HG03196 (cell line): ENCODE results near the gene KLK13.

Source experiments
- ATAC-seq: cut with Tn5 transposase; IDR thresholded peaks from one replicate; pipeline ENCODE4 v1.9.1; 2021; ENCODE audit not compliant: unreplicated experiment

Gene KLK13

DNA sequence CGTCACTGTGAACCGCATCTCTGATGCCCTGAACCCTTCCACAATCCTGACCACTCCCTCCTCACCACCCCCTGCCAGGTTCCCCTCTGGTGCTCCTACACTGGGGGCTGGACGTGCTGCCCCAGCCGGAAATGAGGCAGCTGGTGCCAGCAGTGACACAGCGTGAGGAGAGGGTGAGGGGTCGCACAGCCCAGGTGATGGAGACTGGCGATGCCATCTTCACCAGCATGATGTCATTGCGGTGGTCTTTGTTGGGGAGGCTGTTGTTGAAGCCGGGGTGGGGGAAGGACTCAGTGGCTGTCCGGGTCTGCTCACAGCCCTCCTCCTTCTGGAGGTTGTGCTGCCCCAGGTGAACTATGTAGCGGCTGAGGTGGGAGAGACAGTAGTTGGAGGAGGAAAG is 40.9 kb downstream of the KLK13 start:
- no peak for ATAC-seq

DNA sequence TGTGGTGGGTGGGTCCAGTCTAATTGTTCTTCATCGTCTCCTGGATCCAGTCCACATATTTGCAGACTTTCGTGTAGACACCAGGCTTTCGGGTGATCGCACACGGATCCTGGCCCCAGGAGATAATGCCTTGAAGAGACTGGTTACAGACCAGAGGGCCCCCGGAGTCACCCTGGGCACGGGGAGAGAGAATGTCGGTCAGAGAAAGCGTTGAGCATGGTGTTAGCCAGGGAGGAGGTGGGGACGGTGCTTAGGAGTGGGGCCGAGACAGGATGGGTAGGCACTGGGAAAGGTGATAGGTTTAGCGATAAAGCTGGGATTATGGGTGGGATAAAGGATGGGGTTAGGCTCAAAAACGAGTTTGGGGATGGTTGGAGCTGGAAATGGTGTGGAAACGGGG is 42.4 kb downstream of the KLK13 start:
- ATAC-seq, result no peak

GRCh38 chr19:51020988-51021651 is 43.8 kb downstream of the KLK13 start:
- ATAC-seq, result no peak

DNA sequence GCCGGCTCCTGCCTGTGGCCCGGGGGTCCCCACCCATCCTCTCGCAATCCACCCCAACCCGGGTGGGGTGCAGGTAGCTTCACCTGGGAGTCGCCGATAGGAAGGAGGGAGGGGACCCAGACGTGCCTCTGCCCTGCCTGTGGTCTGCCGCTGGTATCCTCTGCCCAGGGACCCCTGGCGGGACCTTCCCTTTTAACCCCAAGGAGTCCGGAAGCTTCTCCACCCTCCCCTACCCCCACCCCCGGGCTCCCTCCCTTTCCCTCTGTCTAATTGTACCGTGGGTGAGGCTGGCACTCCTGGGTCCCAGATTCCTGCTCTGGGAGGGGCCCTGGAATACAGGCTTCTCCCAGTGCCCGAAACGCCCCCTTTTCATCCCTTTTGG is 45.4 kb downstream of the KLK13 start, which contains the start of gene KLK10:
Gene KLK10, minus strand, starts transcription at position 166 of the 382 bp plus-strand sequence. CDS start 579 bp downstream, outside the sequence.
- no peak for ATAC-seq

- ATAC-seq, result no peak
Measured at GRCh38 chr19:51018745-51019543, 45.9 kb downstream of the KLK13 start.

- no peak for ATAC-seq
Measured at GRCh38 chr19:51016798-51017683, 47.9 kb downstream of the KLK13 start.

GRCh38 chr19:51015691-51016267 is 49.1 kb downstream of the KLK13 start:
- no peak for ATAC-seq

DNA sequence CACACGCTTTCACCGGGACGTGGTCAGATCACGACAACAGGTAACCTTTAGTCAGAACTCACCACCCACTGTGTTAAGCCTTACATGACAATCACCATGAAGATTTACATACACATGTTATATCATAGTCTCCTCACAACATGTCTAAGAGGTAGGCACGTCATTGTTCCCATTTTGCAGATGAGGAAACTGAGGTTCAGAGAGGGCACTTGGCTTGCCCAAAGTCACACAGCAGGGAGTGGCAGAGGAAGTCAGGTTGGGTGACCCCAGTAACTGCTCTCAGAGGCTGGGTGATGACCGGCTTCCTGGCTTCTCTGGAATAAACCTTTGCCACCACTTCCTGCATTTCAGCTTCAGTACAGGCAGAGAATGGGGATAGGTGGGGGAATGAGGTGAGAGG is 50.6 kb downstream of the KLK13 start:
- ATAC-seq, result no peak

DNA sequence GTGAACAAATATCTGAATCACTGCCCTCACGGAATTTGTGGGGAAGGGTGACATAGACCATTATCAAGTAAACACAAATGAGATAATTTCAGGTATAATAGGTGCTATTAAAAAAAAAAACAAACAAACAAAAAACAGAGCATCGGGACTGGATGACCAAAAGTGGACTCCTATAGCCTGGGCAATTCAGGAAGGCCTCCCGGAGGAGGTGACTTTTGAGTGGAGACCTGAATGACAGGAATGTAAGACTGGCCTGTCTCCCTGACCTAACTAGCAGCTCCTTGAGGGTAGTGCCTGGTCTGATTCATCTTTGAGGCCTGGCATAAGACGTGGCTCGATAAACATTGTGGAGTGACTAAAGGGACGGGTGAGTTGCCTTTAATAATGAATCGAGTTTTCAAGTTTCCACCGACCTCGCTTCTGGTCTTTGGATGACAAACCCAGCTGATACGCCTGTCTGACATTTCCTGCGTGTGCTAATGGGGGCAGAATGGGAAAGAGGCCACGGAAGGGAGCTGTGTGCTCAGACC is 52.2 kb downstream of the KLK13 start:
- no peak for ATAC-seq

GRCh38 chr19:51010066-51010795 is 54.7 kb downstream of the KLK13 start:
- ATAC-seq, result no peak

GRCh38 chr19:51009061-51009891 is 55.6 kb downstream of the KLK13 start:
- ATAC-seq, result no peak

GRCh38 chr19:51007488-51007887 is 57.4 kb downstream of the KLK13 start:
- no peak for ATAC-seq

DNA sequence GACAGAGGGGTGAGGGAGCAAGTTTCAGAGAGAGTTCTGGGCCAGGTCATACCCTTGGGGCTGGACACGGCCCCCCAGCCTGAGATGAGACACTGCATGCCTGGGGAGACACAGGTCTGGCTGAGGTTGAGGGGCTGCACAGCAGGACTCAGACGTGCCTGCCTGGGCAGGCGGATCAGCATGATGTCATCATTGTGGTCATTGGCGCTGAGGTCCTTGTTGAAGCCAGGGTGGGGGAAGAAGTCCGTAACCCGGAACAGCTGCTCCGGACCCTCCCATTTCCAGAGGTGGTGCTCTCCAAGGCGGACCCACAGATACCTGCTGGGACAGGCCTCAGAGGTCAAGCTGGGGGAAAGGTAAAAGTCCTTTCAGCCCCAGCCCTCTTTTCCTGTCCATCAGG is 58.5 kb downstream of the KLK13 start:
- ATAC-seq, result no peak
